PC-3 (cell line): Measurements from ENCODE around the gene CD7. TPM values are rescaled to one million over a fixed set of nuclear protein-coding genes. Genes with fewer than 3 reads are reported as not detected.

Experiments
- ATAC-seq: fragments of 200-7000 bp; cut with Tn5 transposase; 2 replicates; pipeline ENCODE4 v1.9.1; 2020; ENCODE audit warnings: mild to moderate bottlenecking, moderate library complexity
- BruUV-seq: library from RNA; stranded (reverse); fragments of 400-500 nt; replicated peaks from 2 replicates; lab custom pipeline; 2021; lab: Mats Ljungman, UMichigan
- CTCF ChIA-PET: fragments of 300-600 bp; sonication (Branson Sonifier 250); formaldehyde crosslinking; loops from one replicate; lab custom pipeline; 2022; ENCODE audit warnings: antibody characterized with exemption; lab: Charles Lee
- POLR2A ChIA-PET: fragments of 300-600 bp; sonication (Branson Sonifier 250); formaldehyde crosslinking; loops from one replicate; lab custom pipeline; 2022; ENCODE audit warnings: antibody characterized with exemption; ENCODE audit not compliant: unreplicated experiment; lab: Charles Lee
- DNase-seq: peaks from one replicate; pipeline ENCODE4 v3.0.0-alpha.2; 2015
- H2AFZ ChIP-seq: fragments of 300-600 bp; sonication (generic); 2 replicates; pipeline ENCODE4 v1.6.0; 2016; ENCODE audit warnings: antibody characterized with exemption, low read length
- H3F3A ChIP-seq: fragments of 300-600 bp; sonication (generic); one replicate; pipeline ENCODE4 v1.6.0; 2017; ENCODE audit warnings: antibody characterized with exemption, low read length, control low read depth, mild to moderate bottlenecking; ENCODE audit not compliant: unreplicated experiment
- H3K27ac ChIP-seq: fragments of 300-600 bp; sonication (generic); 2 replicates; pipeline ENCODE4 v1.5.1; 2016; ENCODE audit warnings: mild to moderate bottlenecking, low read length
- H3K27me3 ChIP-seq: fragments of 300-600 bp; sonication (generic); 2 replicates; pipeline ENCODE4 v1.6.1; 2016; ENCODE audit warnings: low read length, mixed read lengths
- H3K36me3 ChIP-seq: fragments of 300-600 bp; sonication (generic); 2 replicates; pipeline ENCODE4 v1.6.1; 2016; ENCODE audit warnings: low read depth, mixed run types, low read length, mixed read lengths
- H3K4me1 ChIP-seq: fragments of 300-600 bp; sonication (generic); 2 replicates; pipeline ENCODE4 v1.5.1; 2016; ENCODE audit warnings: low read length; ENCODE audit not compliant: insufficient read depth
- H3K4me2 ChIP-seq: fragments of 300-600 bp; sonication (generic); 2 replicates; pipeline ENCODE4 v1.6.0; 2016; ENCODE audit warnings: low read length
- H3K4me3 ChIP-seq: fragments of 300-600 bp; sonication (generic); 2 replicates; pipeline ENCODE4 v1.5.1; 2016; ENCODE audit warnings: mild to moderate bottlenecking, low read length, mixed read lengths
- H3K79me2 ChIP-seq: fragments of 300-600 bp; sonication (generic); 2 replicates; pipeline ENCODE4 v1.6.1; 2017; ENCODE audit warnings: low read length, mixed read lengths
- H3K9ac ChIP-seq: fragments of 300-600 bp; sonication (generic); 2 replicates; pipeline ENCODE4 v1.6.0; 2016; ENCODE audit warnings: mild to moderate bottlenecking, low read length
- H3K9me2 ChIP-seq: fragments of 300-600 bp; sonication (generic); replicated peaks from 2 replicates; pipeline ENCODE4 v1.6.1; 2016; ENCODE audit warnings: mixed run types, low read length, mixed read lengths
- H3K9me3 ChIP-seq: fragments of 300-600 bp; sonication (generic); 2 replicates; pipeline ENCODE4 v1.6.1; 2016; ENCODE audit warnings: low read length, mixed read lengths
- H4K20me1 ChIP-seq: fragments of 300-600 bp; sonication (generic); 2 replicates; pipeline ENCODE4 v1.6.1; 2016; ENCODE audit warnings: low read length, mixed read lengths
- EZH2 ChIP-seq: fragments of 300-600 bp; sonication (generic); IDR thresholded peaks from one replicate; pipeline ENCODE4 v1.6.1; 2017; ENCODE audit warnings: antibody characterized with exemption, mild to moderate bottlenecking, low read length; ENCODE audit not compliant: unreplicated experiment
- EZH2phosphoT487 ChIP-seq: fragments of 300-600 bp; sonication (generic); IDR thresholded peaks from 2 replicates; pipeline ENCODE4 v1.6.1; 2018; ENCODE audit warnings: mild to moderate bottlenecking, antibody characterized with exemption, low read length, borderline replicate concordance
- intact Hi-C: fragments of 100-400 bp; cut with micrococcal nuclease; formaldehyde crosslinking; loops from 2 replicates; pipeline ENCODE4 v1.9.0; 2023
- total RNA-seq: library from RNA; depleted of rRNA; stranded (reverse); fragments of >200 nt; gene quantifications from 2 replicates; pipeline ENCODE4 v1.2.3, GENCODE V29; 2014
- TF ChIP-seq, protein P1 (sequence below): fragments of 300-600 bp; sonication (generic); conservative IDR thresholded peaks from 2 replicates; pipeline ENCODE4 v1.5.1; 2017; ENCODE audit warnings: antibody characterized with exemption, low read depth, mild to moderate bottlenecking, low read length

The CD7 gene
- total RNA-seq, 1 experiment from 2014 or later = 0.15 TPM

DNA sequence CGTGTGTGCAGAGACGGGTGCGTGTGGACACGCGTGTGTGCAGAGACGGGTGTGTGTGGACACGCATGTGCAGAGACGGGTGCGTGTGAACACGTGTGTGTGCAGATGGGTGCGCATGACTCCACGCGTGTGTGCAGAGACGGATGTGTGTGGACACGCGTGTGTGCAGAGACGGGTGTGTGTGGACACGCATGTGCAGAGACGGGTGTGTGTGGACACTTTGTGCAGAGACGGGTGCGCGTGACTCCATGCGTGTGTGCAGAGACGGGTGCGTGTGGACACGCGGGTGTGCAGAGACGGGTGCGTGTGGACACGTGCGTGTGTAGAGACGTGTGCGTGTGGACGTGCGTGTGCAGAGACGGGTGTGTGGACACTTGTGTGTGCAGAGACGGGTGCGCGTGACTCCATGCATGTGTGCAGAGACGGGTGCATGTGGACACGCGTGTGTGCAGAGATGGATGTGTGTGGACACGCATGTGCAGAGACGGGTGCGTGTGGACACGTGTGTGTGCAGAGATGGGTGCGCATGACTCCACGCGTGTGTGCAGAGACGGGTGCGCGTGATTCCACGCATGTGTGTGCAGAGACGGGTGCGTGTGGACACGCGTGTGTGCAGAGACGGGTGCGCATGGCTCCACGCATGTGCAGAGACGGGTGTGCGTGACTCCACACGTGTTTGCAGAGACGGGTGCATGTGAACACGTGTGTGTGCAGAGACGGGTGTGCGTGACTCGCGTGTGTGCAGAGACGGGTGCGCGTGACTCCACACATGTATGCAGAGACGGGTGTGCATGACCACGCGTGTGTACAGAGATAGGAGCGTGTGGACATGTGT, 1.6 kb upstream of the CD7 start:
- H3K27ac ChIP-seq = no peak overlapping the region
- no peak overlapping the region for H3K9ac ChIP-seq
- no peak overlapping the region for H3K4me3 ChIP-seq
- H3K4me2 ChIP-seq = no peak overlapping the region
- H3K4me1 ChIP-seq = no peaks in the 10 kb centered on the region; the same call in 1 of the 2 replicates
- POLR2A ChIA-PET = no interaction called here
- no peaks in the 10 kb centered on the region for H3K27me3 ChIP-seq
- H3K79me2 ChIP-seq = no peaks in the 10 kb centered on the region
- no peaks in the 10 kb centered on the region for H3K9me3 ChIP-seq
- no peaks in the 10 kb centered on the region for H3K9me2 ChIP-seq
- no peak overlapping the region for H2AFZ ChIP-seq
- peaks cover 3% of the 10 kb centered on the region for H3F3A ChIP-seq
- intact Hi-C loops = no loop called here
- no peak for ATAC-seq
- no peaks in the 10 kb centered on the region for H3K36me3 ChIP-seq
- no TSS peak for BruUV-seq
- no peak for TF ChIP-seq EZH2
- TF ChIP-seq, protein P1, sequence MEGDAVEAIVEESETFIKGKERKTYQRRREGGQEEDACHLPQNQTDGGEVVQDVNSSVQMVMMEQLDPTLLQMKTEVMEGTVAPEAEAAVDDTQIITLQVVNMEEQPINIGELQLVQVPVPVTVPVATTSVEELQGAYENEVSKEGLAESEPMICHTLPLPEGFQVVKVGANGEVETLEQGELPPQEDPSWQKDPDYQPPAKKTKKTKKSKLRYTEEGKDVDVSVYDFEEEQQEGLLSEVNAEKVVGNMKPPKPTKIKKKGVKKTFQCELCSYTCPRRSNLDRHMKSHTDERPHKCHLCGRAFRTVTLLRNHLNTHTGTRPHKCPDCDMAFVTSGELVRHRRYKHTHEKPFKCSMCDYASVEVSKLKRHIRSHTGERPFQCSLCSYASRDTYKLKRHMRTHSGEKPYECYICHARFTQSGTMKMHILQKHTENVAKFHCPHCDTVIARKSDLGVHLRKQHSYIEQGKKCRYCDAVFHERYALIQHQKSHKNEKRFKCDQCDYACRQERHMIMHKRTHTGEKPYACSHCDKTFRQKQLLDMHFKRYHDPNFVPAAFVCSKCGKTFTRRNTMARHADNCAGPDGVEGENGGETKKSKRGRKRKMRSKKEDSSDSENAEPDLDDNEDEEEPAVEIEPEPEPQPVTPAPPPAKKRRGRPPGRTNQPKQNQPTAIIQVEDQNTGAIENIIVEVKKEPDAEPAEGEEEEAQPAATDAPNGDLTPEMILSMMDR = no peak
- no peak for TF ChIP-seq EZH2phosphoT487
- no peak for DNase-seq
- H4K20me1 ChIP-seq = no peaks in the 10 kb centered on the region
- CTCF ChIA-PET = no interaction called here

DNA sequence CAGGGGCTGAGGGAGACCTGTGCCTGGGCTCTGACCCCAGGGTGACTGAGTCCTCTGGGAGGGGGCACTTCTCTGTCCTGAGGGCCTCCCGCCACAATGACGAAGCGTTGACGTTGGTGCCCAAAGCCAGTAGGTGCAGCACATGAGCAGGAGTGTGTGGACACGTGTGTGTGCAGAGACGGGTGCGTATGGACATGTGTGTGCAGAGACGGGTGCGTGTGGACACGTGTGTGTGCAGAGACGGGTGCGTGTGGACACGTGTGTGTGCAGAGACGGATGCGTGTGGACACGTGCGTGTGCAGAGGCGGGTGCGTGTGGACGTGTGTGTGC, 726 bp upstream of the CD7 start:
- ChIA-PET POLR2A (no interaction called here), CTCF (no interaction called here)
- no peaks in the 10 kb centered on the region for H4K20me1 ChIP-seq
- intact Hi-C loops = no loop called here
- no peak overlapping the region for H3K4me3 ChIP-seq
- H3K4me2 ChIP-seq = no peak overlapping the region
- H3K79me2 ChIP-seq = no peaks in the 10 kb centered on the region
- no peaks in the 10 kb centered on the region for H3K9me3 ChIP-seq
- no peak overlapping the region for H3K27ac ChIP-seq
- H3K4me1 ChIP-seq = no peaks in the 10 kb centered on the region; the same call in 1 of the 2 replicates
- H3K9ac ChIP-seq = no peak overlapping the region
- H3F3A ChIP-seq = peaks cover 3% of the 10 kb centered on the region
- no peaks in the 10 kb centered on the region for H3K27me3 ChIP-seq
- ATAC-seq = no peak
- no peaks in the 10 kb centered on the region for H3K36me3 ChIP-seq
- TF ChIP-seq EZH2phosphoT487 (no peak), EZH2 (no peak)
- TF ChIP-seq, protein P1 = no peak
- H2AFZ ChIP-seq = no peak overlapping the region
- no peaks in the 10 kb centered on the region for H3K9me2 ChIP-seq
- no TSS peak for BruUV-seq
- DNase-seq = no peak

DNA sequence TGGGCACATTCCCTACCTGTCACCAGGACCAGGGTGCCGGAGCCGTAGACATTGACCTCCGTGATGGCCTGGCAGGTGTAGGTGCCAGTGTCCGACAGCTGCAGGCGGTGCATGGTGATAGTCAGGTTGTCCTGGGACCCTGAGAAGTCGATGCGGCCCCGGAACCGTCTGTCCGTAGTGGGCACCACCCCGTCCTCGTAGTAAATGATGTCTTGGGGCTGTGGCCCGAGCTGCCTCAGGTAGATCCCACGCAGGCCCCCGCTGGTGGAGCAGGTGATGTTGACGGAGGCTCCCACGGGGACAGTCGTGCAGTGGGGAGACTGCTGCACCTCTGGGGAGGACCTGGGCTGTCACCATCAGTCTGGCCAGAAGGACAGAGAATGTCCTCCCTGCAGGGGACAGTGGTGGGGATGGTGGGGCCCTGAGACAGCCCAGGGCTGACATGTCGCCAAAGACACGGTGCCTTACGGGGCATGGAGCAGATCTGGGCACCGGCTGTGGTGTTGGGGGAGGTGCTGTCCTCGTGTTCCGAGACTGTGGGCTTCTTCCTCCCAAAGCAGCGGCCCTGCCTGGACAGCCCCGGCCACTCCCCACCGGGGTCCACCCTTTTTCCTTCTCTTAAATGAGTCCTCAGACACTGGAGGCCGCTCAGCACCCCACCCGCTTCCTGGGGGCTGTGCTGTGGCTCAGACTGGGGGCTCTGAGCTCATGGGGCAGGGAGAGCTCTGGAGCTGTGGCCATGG, 586 bp downstream of the CD7 start:
- no peaks in the 10 kb centered on the region for H3K79me2 ChIP-seq
- no peaks in the 10 kb centered on the region for H3K36me3 ChIP-seq
- no peaks in the 10 kb centered on the region; the same call in 1 of the 2 replicates for H3K4me1 ChIP-seq
- H3K9me2 ChIP-seq = no peaks in the 10 kb centered on the region
- no peaks in the 10 kb centered on the region for H3K27me3 ChIP-seq
- intact Hi-C loops = no loop called here
- H3K9me3 ChIP-seq = no peaks in the 10 kb centered on the region
- no peak overlapping the region for H3K4me2 ChIP-seq
- H3F3A ChIP-seq = peaks cover 3% of the 10 kb centered on the region
- H3K9ac ChIP-seq = no peak overlapping the region
- POLR2A ChIA-PET = no interaction called here
- CTCF ChIA-PET = no interaction called here
- TF ChIP-seq, protein P1 = no peak
- TF ChIP-seq EZH2 (no peak), EZH2phosphoT487 (no peak)
- H3K27ac ChIP-seq = no peak overlapping the region
- DNase-seq (no peak), ATAC-seq (no peak)
- BruUV-seq = no TSS peak
- no peaks in the 10 kb centered on the region for H4K20me1 ChIP-seq
- no peak overlapping the region for H3K4me3 ChIP-seq
- no peak overlapping the region for H2AFZ ChIP-seq
